AG04449 (cell line): ENCODE measurements around the gene ZNF32.

Experiments
- CTCF ChIA-PET: fragments of 350-600 bp; formaldehyde crosslinking; extraction: SDS; loops from one replicate; lab custom pipeline; 2021; ENCODE audit warnings: antibody characterized with exemption; lab: Yijun Ruan, JAX
- POLR2A ChIA-PET: fragments of 400-600, 350-600 bp; formaldehyde crosslinking; extraction: SDS; loops from one replicate; lab custom pipeline; 2020; ENCODE audit warnings: antibody characterized with exemption, inconsistent platforms; lab: Yijun Ruan, JAX
- DNase-seq: peaks from one replicate; pipeline ENCODE4 v3.0.0-alpha.2; 2010; ENCODE audit warnings: low read depth, low spot score
- H3K4me3 ChIP-seq: 2 replicates; pipeline ENCODE4 v1.5.1; 2011; ENCODE audit warnings: low read depth, mild to moderate bottlenecking, control low read depth, low read length
- TF ChIP-seq, protein P1 (sequence below): IDR thresholded peaks from one replicate; pipeline ENCODE4 v1.5.1; 2011; ENCODE audit warnings: mild to moderate bottlenecking, moderate library complexity, low read length, control low read depth, inconsistent platforms; ENCODE audit not compliant: insufficient read depth; ENCODE audit errors: missing control alignments

ZNF32 gene

GRCh38 chr10:43658227-43658626 lies 9.5 kb upstream of the ZNF32 start:
- DNase-seq, result no peak
- ChIA-PET CTCF (interaction anchor here (0.7 to 1.8 kb wide), 3 partner anchors 9 to 16 kb away, joined by 3 to 4 read pairs (median 4); no protein-coding TSS in a partner anchor), POLR2A (no interaction called here)
- no peak overlapping the region for H3K4me3 ChIP-seq
- TF ChIP-seq, protein P1, sequence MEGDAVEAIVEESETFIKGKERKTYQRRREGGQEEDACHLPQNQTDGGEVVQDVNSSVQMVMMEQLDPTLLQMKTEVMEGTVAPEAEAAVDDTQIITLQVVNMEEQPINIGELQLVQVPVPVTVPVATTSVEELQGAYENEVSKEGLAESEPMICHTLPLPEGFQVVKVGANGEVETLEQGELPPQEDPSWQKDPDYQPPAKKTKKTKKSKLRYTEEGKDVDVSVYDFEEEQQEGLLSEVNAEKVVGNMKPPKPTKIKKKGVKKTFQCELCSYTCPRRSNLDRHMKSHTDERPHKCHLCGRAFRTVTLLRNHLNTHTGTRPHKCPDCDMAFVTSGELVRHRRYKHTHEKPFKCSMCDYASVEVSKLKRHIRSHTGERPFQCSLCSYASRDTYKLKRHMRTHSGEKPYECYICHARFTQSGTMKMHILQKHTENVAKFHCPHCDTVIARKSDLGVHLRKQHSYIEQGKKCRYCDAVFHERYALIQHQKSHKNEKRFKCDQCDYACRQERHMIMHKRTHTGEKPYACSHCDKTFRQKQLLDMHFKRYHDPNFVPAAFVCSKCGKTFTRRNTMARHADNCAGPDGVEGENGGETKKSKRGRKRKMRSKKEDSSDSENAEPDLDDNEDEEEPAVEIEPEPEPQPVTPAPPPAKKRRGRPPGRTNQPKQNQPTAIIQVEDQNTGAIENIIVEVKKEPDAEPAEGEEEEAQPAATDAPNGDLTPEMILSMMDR, result no peak

GRCh38 chr10:43655311-43655710 lies 6.6 kb upstream of the ZNF32 start:
- DNase-seq, result no peak
- TF ChIP-seq, protein P1, result no peak
- H3K4me3 ChIP-seq, result no peak overlapping the region
- ChIA-PET CTCF (no interaction called here), POLR2A (no interaction called here)

GRCh38 chr10:43653746-43654145 lies 5.1 kb upstream of the ZNF32 start:
- ChIA-PET POLR2A (no interaction called here), CTCF (no interaction called here)
- H3K4me3 ChIP-seq, result no peak overlapping the region
- no peak for DNase-seq
- TF ChIP-seq, protein P1, result no peak

DNA sequence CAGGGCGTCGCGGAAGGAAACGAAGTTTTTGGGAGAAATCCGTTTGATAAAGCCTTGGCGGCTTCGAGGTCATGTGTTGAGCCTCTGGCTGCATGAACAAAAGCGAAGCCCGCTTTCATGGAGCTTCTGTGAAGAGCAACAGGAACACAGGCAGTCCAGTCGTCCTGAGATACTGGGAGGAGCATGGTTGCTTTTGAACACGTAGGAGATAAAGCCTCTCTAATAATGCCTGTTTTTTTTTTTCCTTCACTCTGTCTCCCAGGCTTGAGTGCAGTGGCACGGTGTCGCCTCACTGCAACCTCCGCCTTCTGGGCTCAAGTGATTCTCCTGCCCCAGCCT lies 473 bp upstream of the ZNF32 start:
- peak overlapping the region; percentile 78 for H3K4me3 ChIP-seq
- TF ChIP-seq, protein P1, result no peak
- ChIA-PET CTCF (interaction anchor here (1.0 to 1.3 kb wide), 2 partner anchors 9 to 662 kb away, joined by 3 to 4 read pairs; no protein-coding TSS in a partner anchor), POLR2A (interaction anchor here (0.9 to 1.1 kb wide), 2 partner anchors 75 to 76 kb away, joined by 3 read pairs; partner anchors contain the start of gene ZNF239)
- DNase-seq, result no peak

GRCh38 chr10:43648095-43648397 lies 635 bp downstream of the ZNF32 start:
- H3K4me3 ChIP-seq, result peak overlapping the region; percentile 78
- TF ChIP-seq, protein P1, result no peak
- CTCF ChIA-PET, result interaction anchor here (1.3 kb wide), 1 partner anchor 20 kb away, joined by 3 read pairs; no protein-coding TSS in a partner anchor
- POLR2A ChIA-PET, result interaction anchor here (1.1 kb wide), 1 partner anchor 74 kb away, joined by 3 read pairs; the partner anchor contains the start of gene ZNF239
- DNase-seq, result no peak

- TF ChIP-seq, protein P1, result no peak
- no peak for DNase-seq
- no peak overlapping the region for H3K4me3 ChIP-seq
- POLR2A ChIA-PET, result no interaction called here
- CTCF ChIA-PET, result interaction anchor here (1.3 kb wide), 1 partner anchor 20 kb away, joined by 3 read pairs; no protein-coding TSS in a partner anchor
These were observed 1.1 kb downstream of the ZNF32 start for GRCh38 chr10:43647576-43647975.
